ENCODE data around the gene PDYN.

- no peak for TF ChIP-seq CTCF (IDR thresholded peaks at IDR 0.05; ENCODE audit: low read depth, low read length, poor library complexity, severe bottlenecking)
- no peak for TF ChIP-seq EZH2phosphoT487 (IDR thresholded peaks at IDR 0.05; ENCODE audit: borderline replicate concordance, low read length)
Measured at GRCh38 chr20:1982686-1983085, 11.2 kb downstream of the PDYN start.
